Choroid plexus epithelial cell (primary cell): ENCODE results near the gene SLA2.
"Not testable (repeated sequence)": the region's sequence is repeated elsewhere in the genome, so short reads cannot be mapped to it uniquely, and the experiment has no call there.

Experiments used
- DNase-seq: peaks from one replicate; pipeline ENCODE4 v3.0.0-alpha.2; 2010; ENCODE audit warnings: low read depth
- H3K4me3 ChIP-seq: 2 replicates; pipeline ENCODE4 v1.5.1; 2011; ENCODE audit warnings: low read depth, mild to moderate bottlenecking, control low read depth, low read length, moderate library complexity
- TF ChIP-seq, protein P1 (sequence below): conservative IDR thresholded peaks from 2 replicates; pipeline ENCODE4 v1.5.1; 2011; ENCODE audit warnings: low read depth, mild to moderate bottlenecking, control low read depth, inconsistent platforms, low read length, moderate library complexity

SLA2 gene

DNA sequence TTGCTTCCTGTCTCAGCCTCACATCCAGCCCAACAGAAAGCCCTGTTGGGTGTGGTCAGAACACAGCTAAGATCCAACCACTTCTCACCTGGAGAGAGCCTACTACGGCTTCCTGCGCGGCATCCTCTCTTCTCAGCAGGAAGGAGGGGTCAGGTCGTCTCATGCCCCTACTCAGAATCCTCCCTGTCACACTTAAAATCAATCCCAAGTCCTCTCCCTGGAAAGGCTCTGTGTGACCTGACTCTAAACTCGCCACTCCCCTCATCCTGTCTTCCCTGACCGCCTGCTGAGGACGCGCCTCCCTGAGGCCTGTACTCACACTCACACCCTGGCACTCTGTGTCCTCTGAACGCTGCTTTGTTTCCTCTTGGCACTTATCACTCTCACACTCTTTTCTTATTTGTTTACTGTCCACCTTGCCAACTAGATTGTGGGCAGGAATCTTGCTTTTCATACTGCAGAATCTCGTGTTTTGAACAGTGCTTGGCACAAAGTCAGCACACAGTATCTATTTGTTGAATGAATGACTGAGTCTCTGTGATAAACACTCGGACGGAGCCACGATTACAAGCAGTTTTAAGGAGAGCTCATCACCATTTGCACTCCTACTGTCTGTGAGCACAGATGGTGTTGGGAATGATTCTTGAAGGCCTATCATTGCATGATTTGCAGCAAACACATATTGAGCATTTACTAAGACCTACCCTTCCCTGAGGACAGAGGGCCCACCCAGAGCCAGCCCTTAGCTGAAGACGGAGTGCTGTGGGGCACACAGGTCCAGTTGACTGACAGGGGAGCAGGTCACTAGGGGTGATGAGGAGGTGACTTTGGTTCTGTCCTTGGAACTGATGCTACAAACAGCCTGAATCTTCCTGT lies 21.7 kb downstream of the SLA2 start:
- H3K4me3 ChIP-seq, result no peak overlapping the region
- TF ChIP-seq, protein P1, sequence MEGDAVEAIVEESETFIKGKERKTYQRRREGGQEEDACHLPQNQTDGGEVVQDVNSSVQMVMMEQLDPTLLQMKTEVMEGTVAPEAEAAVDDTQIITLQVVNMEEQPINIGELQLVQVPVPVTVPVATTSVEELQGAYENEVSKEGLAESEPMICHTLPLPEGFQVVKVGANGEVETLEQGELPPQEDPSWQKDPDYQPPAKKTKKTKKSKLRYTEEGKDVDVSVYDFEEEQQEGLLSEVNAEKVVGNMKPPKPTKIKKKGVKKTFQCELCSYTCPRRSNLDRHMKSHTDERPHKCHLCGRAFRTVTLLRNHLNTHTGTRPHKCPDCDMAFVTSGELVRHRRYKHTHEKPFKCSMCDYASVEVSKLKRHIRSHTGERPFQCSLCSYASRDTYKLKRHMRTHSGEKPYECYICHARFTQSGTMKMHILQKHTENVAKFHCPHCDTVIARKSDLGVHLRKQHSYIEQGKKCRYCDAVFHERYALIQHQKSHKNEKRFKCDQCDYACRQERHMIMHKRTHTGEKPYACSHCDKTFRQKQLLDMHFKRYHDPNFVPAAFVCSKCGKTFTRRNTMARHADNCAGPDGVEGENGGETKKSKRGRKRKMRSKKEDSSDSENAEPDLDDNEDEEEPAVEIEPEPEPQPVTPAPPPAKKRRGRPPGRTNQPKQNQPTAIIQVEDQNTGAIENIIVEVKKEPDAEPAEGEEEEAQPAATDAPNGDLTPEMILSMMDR, result no peak
- peak; percentile 33 for DNase-seq

DNA sequence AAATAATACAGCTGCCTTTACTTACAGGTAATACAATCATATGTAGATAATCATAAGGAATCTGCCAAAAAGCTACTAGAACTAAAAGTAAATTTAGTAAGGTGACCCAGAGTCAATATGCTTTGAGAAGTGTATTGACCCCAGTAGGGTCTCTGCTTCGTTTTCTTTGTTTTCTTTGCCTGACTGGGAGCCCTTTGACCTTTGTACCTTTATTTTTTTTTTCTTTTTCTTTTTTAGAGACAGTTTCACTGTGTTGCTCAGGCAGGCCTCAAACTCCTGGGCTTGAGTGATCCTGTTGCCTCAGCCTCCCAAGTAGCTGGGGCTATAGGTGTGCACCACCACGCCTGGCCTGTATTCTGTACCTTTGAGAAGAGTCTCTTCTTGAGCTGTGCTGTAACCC lies 22.6 kb downstream of the SLA2 start:
- DNase-seq, result no peak
- TF ChIP-seq, protein P1, result no peak

DNA sequence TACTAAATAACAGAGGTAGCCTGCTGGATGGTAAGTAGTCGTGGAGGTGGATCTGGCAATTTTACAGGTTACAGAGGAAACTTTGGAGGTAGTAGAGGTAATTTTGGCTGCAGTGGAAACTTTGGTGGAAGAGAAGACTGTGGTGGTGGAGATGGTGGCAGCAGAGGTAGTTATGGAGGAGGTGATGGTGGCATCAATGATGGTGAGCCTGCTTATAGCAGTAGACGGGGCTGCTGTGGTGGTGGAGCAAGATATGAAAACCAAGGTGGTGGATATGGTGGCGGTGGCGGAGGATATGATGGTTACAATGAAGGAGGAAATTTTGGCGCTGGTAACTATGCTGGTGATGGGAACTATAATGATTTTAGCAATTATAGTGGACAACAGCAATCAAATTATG lies 25.1 kb downstream of the SLA2 start:
- H3K4me3 ChIP-seq, result no peak overlapping the region
- DNase-seq, result no peak
- TF ChIP-seq, protein P1, result no peak

More for the DNA sequence above, 22.6 kb downstream of the SLA2 start:
- no peak overlapping the region for H3K4me3 ChIP-seq

DNA sequence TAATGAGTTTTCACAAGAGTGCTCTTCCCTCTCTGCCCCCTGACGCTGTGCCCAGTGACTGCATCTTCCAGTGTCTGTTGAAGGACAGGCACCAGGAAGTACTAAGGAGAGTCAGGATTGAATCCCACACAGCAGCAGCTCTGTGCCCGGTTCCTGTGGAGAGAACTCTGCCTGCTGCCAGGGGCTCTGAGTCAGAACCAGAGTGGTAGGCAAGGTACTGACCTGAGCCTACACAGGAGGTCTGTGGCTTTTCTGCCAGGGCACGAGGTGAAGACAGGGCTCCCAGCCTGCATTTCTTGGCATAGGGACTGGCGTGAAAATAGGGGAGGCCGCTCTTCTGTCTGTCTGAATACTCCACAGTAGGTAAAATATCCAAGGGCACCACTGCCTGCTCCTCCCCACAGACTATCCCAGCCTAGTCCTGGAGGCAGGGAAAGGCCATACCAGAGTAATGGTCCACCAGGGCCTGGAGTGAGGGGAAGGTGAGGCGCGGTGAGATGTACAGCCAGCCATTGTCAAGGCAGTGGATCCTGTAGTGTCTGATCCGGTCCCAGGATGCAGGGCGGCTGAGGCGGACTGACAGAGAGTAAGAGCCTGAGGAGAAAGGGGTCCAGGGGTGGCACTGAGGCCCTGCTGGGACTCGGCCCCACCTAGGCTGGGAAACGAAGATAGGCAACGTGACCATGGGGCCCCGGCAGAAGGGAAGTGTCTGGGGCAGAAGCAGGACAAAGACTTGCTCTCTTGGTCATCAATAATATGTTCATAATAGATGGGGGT lies 31.0 kb downstream of the SLA2 start:
- peak; percentile 33 for DNase-seq
- TF ChIP-seq, protein P1, result no peak
- H3K4me3 ChIP-seq, result no peak overlapping the region

DNA sequence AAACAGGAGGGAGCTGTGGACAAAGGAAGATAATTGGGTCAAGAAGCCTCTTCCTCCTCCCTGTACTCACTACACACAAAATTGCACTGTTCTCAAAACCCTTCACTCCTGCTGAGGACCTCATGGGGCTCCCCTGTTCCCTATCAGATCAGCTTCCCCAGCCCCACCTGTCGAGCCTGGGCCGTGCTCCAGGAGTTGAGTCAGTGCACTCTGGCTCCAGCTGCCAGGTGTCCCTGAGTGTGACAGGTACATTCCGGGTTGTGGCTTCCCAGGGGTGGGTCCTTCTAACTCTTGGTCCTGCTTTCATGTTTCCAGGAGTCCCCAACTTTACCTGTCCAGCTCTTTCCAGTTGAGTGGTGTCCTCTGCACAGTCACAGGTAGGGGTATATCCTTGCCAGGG lies 32.0 kb downstream of the SLA2 start:
- H3K4me3 ChIP-seq, result no peak overlapping the region
- DNase-seq, result no peak
- TF ChIP-seq, protein P1, result no peak

DNA sequence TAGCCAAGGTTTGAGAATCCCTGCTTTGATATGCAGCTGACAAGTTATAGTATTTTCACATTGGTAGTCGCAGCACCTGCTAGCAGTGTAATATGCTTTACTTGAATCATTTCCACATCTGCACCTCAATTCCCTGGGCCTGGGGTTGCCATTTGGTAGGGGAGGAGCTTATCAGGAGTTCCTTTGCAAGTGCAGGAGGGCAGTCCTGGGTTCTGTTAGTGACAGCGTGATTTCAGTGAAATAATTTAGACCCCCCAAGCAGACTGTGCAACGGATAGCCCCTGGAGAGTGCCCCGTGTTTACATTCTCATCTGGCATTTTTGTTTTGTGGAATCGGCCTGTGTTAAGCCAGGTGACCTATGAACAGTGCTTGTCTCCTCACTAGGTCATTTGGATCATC lies 34.4 kb downstream of the SLA2 start:
- no peak for DNase-seq
- H3K4me3 ChIP-seq, result no peak overlapping the region
- TF ChIP-seq, protein P1, result no peak

DNA sequence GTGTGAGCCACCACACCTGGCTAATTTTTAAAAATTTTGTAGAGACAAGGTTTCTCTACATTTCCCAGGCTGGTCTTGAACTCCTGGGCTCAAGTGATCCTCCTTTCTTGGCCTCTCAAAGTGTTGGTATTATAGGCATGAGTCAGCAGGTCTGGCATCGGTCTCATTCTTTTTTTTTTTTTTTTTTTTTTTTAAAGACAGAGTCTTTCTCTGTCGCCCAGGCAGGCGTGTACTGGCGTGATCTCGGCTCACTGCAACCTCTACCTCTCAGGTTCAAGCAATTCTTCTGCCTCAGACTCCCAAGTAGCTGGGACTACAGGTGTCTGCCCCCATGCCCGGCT lies 37.6 kb downstream of the SLA2 start:
- not testable (repeated sequence) for H3K4me3 ChIP-seq, DNase-seq
